ENCODE results near the gene H1-8.

Gene H1-8

DNA sequence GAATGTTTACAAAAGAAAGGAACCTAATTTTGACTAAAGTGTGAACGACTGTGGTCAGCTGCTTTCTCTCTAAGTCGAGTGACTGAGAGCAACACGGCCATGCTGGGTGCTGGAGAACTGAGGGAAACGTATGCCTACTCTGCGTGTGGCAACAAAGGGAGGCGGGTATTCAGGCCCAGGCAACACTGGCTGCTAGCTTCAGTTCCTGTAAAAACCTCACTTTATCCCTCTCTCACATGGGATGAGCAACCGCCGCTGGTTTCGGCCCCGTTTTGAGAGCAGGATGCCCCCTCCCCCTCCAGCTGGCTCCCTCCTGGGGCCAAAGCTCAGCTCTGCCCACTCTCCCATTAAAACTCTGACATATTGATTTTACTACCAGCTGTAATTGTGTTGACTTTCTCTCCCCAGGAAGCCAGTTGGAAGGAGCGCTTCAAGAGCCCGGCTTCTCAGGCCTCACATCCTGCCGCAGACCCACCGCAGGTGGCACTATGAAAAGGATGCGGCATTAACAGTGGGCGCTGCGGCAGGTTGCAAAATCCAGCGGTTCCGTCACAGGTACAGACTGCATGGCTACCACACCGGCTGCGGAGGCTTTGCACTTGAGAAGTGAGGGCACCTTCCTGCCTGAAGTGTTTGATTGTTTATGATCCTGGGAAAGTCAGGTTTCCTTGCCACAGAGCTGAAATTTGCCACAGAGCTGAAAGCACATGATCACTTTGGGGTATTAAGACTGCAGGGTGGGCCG lies 50.8 kb downstream of the H1-8 start:
- Mint-ChIP-seq H3K27me3 (peaks cover 2% of the 10 kb centered on the region), H3K4me1 (ENCODE audit: low read depth) (peaks cover 21% of the 10 kb centered on the region), H3K4me3 (peak overlapping the region; percentile 76), H3K27ac (no peak overlapping the region), H3K36me3 (no peaks in the 10 kb centered on the region), H3K9me3 (ENCODE audit: low read depth) (no peaks in the 10 kb centered on the region)

DNA sequence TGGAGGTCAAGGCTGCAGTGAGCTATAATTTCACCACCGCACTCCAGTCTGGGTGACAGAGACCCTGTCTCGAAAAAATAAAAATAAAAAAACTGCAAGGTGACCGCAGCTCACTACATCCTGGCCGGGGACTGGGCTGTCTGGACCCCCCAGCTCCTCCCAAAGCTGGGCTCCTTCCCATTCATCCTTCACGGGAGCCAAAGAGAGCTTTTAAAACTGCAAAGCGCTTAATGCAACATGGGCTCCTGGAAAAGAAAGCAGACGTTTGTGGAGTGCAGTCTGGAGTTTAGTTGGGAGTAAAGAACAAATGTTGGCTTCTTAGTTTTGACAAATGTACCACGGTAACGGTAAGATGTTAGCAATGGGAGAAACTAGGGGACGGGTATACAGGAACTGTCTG lies 51.4 kb downstream of the H1-8 start:
- Mint-ChIP-seq H3K9me3 (ENCODE audit: low read depth) (no peaks in the 10 kb centered on the region), H3K36me3 (no peaks in the 10 kb centered on the region), H3K27ac (no peak overlapping the region), H3K27me3 (peaks cover 3% of the 10 kb centered on the region), H3K4me3 (peak overlapping the region; percentile 76), H3K4me1 (ENCODE audit: low read depth) (peaks cover 21% of the 10 kb centered on the region)

DNA sequence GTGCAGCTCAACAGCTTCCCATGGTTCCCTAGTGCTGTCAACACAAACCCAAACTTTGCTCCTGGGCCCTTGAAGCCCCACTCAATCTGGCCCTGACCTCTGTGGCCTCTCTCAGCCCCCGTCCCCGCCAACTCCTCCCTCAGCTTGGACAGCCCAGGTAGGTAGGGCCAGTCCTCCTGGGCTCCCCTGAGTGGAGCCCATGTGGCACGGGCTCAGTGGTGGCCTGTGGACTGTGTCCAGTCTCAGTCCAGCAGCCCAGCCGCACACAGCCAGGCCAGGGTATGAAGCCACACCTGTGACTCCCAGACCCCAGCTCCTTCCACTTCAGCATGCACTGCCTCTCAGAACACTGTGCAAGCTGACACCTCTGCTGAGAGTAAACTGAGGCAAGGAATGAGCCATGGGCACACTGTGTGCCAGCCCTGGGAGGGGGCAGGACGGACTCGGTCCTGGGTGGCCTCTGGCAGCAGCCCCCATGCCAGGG lies 52.0 kb downstream of the H1-8 start:
- Mint-ChIP-seq H3K4me3 (no peak overlapping the region), H3K36me3 (no peaks in the 10 kb centered on the region), H3K27ac (no peak overlapping the region), H3K27me3 (peaks cover 3% of the 10 kb centered on the region), H3K4me1 (ENCODE audit: low read depth) (peaks cover 21% of the 10 kb centered on the region), H3K9me3 (ENCODE audit: low read depth) (no peaks in the 10 kb centered on the region)

DNA sequence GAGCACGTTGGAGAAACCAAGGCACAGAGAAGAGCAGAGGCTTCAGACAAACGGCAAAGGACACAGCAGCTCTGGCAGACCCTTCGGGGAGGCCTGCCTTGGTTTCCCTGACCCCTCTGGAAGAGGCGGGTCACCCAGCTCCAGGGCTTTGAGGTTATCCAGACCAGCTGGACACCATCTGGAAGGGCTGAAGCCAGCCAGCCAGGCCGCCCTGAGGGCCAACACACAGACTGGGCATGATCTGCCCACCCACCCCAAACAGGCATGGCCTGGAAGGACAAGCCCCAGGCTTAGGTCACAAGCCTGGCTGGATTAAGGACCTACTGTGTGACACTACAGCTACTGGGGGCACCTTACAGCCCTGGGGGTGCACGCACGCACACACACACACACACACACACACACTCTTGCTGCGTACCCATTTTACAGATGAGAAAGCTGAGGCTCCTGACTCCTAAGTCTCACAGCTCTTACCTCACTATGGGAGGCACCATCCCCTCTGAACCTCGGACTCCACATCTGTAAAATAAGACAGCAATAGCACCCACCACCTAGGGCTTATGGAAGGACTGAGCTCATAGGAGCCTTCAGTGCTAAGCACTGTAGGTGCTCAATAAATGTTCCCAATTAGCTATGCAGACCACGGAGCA lies 52.7 kb downstream of the H1-8 start:
- Mint-ChIP-seq H3K4me3 (no peak overlapping the region), H3K9me3 (ENCODE audit: low read depth) (no peaks in the 10 kb centered on the region), H3K27ac (no peak overlapping the region), H3K27me3 (peaks cover 3% of the 10 kb centered on the region), H3K36me3 (no peaks in the 10 kb centered on the region), H3K4me1 (ENCODE audit: low read depth) (peaks cover 21% of the 10 kb centered on the region)

DNA sequence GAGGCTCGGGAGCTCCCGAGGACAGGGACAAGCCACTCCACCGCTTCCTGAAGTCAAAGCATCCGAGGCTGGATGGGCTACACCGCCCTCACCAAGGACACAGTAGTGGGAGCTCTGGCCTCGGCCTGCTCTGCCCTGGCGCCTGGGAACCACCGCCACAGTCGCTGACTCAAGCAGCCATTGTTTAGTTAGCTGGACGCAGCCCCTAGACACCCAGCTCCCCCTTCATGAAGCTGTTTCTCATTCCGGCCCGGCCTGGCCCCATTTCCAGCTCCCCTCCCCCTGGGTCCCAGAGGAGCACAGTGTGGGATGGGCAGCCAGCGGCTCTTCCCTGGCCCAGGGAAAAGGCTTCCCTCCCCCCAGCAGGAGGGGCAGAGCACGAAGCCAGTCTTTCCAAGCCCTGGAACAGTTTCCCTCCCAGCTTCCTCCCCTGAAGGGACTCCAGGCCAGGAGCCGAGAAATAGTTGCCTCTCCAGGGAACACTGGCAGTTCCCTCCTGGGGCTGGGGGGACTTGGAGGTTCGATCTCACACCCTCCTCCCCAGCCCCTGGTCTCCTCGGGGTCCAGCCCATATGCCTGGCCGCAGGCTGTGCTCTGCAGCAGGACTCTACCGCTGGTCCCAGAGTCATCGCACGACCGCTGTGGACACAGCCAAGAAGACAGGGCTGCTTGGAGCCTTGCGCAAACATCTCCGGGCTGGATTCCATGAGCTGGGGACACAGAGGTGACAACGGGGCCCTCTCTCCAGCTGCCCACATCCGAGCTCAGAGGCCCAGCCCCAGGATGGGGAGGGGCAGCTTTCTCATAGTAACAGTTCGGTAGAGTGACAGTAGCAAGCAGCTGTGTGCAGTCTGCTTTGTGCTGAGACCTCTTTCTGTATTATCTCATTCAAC lies 53.5 kb downstream of the H1-8 start:
- no peaks in the 10 kb centered on the region for H3K9me3 Mint-ChIP-seq (ENCODE audit: low read depth)
- no peak overlapping the region for H3K4me3 Mint-ChIP-seq
- peaks cover 21% of the 10 kb centered on the region for H3K4me1 Mint-ChIP-seq (ENCODE audit: low read depth)
- H3K27ac Mint-ChIP-seq, result no peak overlapping the region
- no peaks in the 10 kb centered on the region for H3K36me3 Mint-ChIP-seq
- H3K27me3 Mint-ChIP-seq, result peaks cover 3% of the 10 kb centered on the region

DNA sequence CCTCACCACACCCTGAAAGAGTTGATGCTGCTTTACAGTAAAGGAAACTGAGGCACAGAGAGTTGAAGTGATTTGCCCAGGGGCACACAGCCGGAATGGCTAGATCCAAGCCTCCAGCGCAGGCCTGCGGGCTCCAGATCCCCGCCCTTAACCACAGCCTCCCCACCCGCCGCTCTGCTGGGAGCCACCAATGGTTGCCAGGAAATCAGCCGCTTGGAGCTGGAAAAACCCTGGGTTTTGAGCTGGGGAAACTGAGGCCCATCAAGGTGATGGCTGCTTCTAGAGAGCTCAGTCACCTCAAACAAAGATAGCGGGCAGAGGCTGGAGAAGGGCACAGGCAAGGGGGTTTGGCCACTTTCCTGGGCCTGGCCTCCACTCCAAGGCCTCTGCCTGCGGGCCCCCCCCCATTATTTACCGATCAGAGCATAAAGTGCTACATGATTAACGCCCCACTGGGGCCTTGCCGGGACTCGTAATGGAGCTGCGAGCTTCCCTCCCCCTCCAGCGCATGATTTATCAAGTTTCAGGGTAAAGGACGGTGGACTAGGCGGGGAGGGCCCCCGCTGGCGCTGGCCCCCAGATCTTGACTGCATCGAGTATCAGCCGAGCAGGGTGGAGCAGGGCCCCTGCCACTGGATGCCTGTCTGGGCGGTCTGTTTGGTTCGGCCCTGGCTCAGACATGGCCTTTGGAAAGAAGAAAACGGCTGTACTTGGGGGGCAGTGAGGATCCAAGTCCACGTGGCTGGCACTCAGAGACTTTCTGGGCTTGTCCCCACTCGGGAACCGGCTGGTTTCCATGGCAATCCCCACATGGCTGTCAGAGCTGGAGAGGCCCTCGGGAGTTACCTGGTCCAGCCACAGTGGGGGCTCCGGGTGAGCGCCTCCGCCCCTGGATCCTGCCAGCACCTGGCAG lies 54.4 kb downstream of the H1-8 start:
- Mint-ChIP-seq H3K4me1 (ENCODE audit: low read depth) (peaks cover 21% of the 10 kb centered on the region), H3K4me3 (no peak overlapping the region), H3K36me3 (no peaks in the 10 kb centered on the region), H3K27ac (no peak overlapping the region), H3K27me3 (peaks cover 4% of the 10 kb centered on the region), H3K9me3 (ENCODE audit: low read depth) (no peaks in the 10 kb centered on the region)

DNA sequence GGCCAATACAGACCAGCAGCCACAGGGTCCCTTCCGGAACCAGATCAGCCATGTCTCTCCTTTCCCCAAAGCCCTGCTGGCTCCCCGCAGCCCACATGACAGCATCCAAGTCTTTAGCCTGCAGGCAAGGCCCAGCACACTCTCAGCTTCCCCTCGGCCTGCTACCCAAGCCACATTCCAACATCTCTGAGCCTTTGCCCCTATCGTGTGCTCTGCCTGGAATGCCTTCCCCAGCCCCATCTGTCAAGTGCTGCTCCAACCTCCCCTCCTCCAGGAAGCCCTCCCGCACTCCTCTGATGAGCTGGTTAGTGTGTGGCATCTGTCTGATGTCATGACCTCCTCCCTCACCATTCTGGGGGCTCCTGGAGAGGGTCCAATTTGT lies 55.0 kb downstream of the H1-8 start:
- Mint-ChIP-seq H3K27me3 (peaks cover 5% of the 10 kb centered on the region), H3K4me3 (no peak overlapping the region), H3K36me3 (no peaks in the 10 kb centered on the region), H3K4me1 (ENCODE audit: low read depth) (peaks cover 18% of the 10 kb centered on the region), H3K9me3 (ENCODE audit: low read depth) (no peaks in the 10 kb centered on the region), H3K27ac (no peak overlapping the region)

DNA sequence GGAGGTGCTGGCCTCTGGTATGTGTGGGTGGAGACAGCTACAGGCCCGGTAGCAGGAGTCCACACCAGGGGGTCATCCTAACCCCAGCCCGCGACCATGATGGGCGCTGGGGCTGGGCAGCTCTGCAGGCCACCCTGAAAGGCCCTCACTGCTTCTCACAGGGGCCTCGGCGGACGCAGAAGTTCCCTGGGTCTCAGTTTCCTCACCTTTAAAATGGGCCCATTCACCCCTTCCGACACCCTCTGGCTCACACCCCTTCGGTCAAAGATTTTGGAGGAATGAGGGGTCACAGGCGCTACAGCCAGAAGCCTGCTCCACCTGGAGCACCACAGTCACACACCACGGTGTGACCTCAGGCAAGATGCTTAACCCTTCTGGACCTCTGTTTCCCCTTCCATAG lies 55.5 kb downstream of the H1-8 start:
- no peaks in the 10 kb centered on the region for H3K9me3 Mint-ChIP-seq (ENCODE audit: low read depth)
- no peak overlapping the region for H3K4me3 Mint-ChIP-seq
- peaks cover 13% of the 10 kb centered on the region for H3K4me1 Mint-ChIP-seq (ENCODE audit: low read depth)
- no peaks in the 10 kb centered on the region for H3K36me3 Mint-ChIP-seq
- no peak overlapping the region for H3K27ac Mint-ChIP-seq
- H3K27me3 Mint-ChIP-seq, result peaks cover 5% of the 10 kb centered on the region

DNA sequence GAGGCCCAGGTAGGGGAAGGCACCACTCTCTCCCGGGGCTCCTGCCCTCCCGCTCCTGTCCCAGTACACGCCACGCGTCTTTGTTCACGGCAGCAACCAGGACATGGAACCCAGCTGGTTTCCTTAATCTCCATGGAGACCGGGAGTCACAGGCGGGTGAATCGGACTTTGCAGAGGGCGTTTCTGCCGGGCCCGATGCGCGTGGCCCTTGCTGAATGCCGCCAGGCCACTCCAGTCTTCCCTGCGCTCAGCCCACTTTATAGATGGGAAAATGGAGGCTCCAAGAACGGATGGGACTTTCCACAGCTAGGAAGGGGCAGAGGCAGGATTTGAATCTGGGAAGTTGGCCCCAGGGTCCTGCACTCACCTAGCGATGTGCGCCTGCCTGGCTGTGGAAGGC lies 56.1 kb downstream of the H1-8 start:
- H3K27me3 Mint-ChIP-seq, result peaks cover 5% of the 10 kb centered on the region
- no peaks in the 10 kb centered on the region for H3K9me3 Mint-ChIP-seq (ENCODE audit: low read depth)
- H3K27ac Mint-ChIP-seq, result no peak overlapping the region
- H3K36me3 Mint-ChIP-seq, result no peaks in the 10 kb centered on the region
- no peak overlapping the region for H3K4me3 Mint-ChIP-seq
- H3K4me1 Mint-ChIP-seq (ENCODE audit: low read depth), result peaks cover 7% of the 10 kb centered on the region

DNA sequence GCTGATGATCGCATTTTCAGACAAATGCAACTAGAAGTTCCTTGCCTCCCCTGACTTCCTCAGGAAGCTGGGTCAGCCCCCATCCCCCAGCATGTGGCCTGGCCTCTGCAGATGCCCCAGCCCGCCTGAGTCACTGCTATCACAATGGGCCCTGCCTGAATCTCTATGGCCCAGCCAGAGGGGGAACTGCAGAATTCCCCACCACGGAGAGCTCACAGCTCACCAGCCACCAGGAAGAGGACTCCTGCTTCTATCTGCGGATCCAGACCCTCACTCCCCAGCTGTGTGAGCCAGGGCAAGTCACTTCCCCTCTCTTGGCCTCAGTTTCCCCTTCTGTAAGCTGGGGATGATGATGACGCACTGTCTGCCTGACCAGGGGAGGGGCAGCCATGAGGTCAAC lies 56.6 kb downstream of the H1-8 start:
- Mint-ChIP-seq H3K9me3 (ENCODE audit: low read depth) (no peaks in the 10 kb centered on the region), H3K27me3 (peaks cover 9% of the 10 kb centered on the region), H3K27ac (no peak overlapping the region), H3K4me1 (ENCODE audit: low read depth) (peaks cover 3% of the 10 kb centered on the region), H3K36me3 (no peaks in the 10 kb centered on the region), H3K4me3 (no peak overlapping the region)

DNA sequence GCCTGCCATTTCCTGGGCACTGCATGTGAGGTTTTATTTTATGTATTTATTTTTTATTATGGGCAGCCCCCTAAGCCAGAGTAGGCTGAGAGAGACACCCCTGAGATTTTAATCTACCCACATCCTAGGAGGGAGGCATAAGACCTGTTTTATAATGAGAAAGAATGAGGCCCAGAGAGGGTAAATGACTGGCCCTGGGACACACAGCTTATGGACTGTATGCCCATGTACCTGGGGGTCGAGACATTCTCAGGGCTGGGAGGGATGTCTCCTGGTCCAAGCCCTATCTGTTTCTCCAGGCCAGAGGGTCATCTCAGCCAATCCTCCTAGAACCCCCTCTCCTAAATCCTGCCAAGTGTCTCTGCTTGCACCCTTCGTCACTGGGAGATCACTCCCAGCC lies 57.4 kb downstream of the H1-8 start:
- Mint-ChIP-seq H3K4me3 (no peak overlapping the region), H3K36me3 (no peaks in the 10 kb centered on the region), H3K4me1 (ENCODE audit: low read depth) (no peaks in the 10 kb centered on the region), H3K27ac (no peak overlapping the region), H3K9me3 (ENCODE audit: low read depth) (no peaks in the 10 kb centered on the region), H3K27me3 (peaks cover 10% of the 10 kb centered on the region)

Measured in activated naive CD8-positive, alpha-beta T cell (primary cell).